GM23338 (cell line): ENCODE data around the gene ANO6. TPM values are rescaled to one million over a fixed set of nuclear protein-coding genes. Genes with fewer than 3 reads are reported as not detected.

Source experiments
- ATAC-seq: fragments of 200-7000 bp; cut with Tn5 transposase; 3 replicates; pipeline ENCODE4 v1.9.1; 2020
- DNase-seq: peaks from one replicate; pipeline ENCODE4 v3.0.0-alpha.2; 2015; ENCODE audit warnings: low spot score
- H2AFZ ChIP-seq: fragments of 200-600 bp; sonication (generic); 2 replicates; pipeline ENCODE4 v1.8.0; 2016; ENCODE audit warnings: antibody characterized with exemption, mild to moderate bottlenecking, moderate library complexity
- H3F3A ChIP-seq: fragments of 200-600 bp; sonication (generic); replicated peaks from 2 replicates; pipeline ENCODE4 v1.8.0; 2017; ENCODE audit warnings: antibody characterized with exemption, mixed run types, low read depth
- H3K27ac ChIP-seq: fragments of 200-600 bp; sonication (generic); 2 replicates; pipeline ENCODE4 v1.6.1; 2016; ENCODE audit warnings: low read depth
- H3K27me3 ChIP-seq: fragments of 200-600 bp; sonication (generic); 2 replicates; pipeline ENCODE4 v1.8.0; 2016; ENCODE audit warnings: mild to moderate bottlenecking, mixed run types, moderate library complexity; ENCODE audit not compliant: insufficient read depth
- H3K36me3 ChIP-seq: fragments of 200-600 bp; sonication (generic); 2 replicates; pipeline ENCODE4 v1.8.0; 2016; ENCODE audit warnings: mild to moderate bottlenecking; ENCODE audit not compliant: insufficient read depth
- H3K4me1 ChIP-seq: fragments of 200-600 bp; sonication (generic); 2 replicates; pipeline ENCODE4 v1.8.0; 2016; ENCODE audit warnings: mild to moderate bottlenecking, moderate library complexity; ENCODE audit not compliant: insufficient read depth
- H3K4me2 ChIP-seq: fragments of 200-600 bp; sonication (generic); 2 replicates; pipeline ENCODE4 v1.7.1; 2017; ENCODE audit warnings: mixed run types
- H3K4me3 ChIP-seq: fragments of 200-600 bp; sonication (generic); 2 replicates; pipeline ENCODE4 v1.6.1; 2016; ENCODE audit warnings: mixed run types
- H3K79me2 ChIP-seq: fragments of 200-600 bp; sonication (generic); replicated peaks from 2 replicates; pipeline ENCODE4 v1.8.0; 2017; ENCODE audit warnings: mild to moderate bottlenecking; ENCODE audit not compliant: insufficient read depth
- H3K9me2 ChIP-seq: fragments of 200-600 bp; sonication (generic); 2 replicates; pipeline ENCODE4 v1.8.0; 2017; ENCODE audit not compliant: insufficient read depth
- H4K20me1 ChIP-seq: fragments of 200-600 bp; sonication (generic); replicated peaks from 2 replicates; pipeline ENCODE4 v1.8.0; 2017; ENCODE audit warnings: mild to moderate bottlenecking; ENCODE audit not compliant: insufficient read depth
- H3K27ac Mint-ChIP-seq: 2 replicates; pipeline ENCODE4 v1.8.0; 2020; ENCODE audit warnings: inconsistent platforms, mild to moderate bottlenecking, moderate library complexity, mixed read lengths
- H3K27me3 Mint-ChIP-seq: 3 replicates; pipeline ENCODE4 v1.8.0; 2022; ENCODE audit warnings: low read depth, mild to moderate bottlenecking, moderate library complexity, mixed read lengths, inconsistent platforms; ENCODE audit not compliant: insufficient read depth, poor library complexity
- H3K36me3 Mint-ChIP-seq: 3 replicates; pipeline ENCODE4 v1.8.0; 2021; ENCODE audit warnings: low read depth, mild to moderate bottlenecking, inconsistent platforms, moderate library complexity, mixed read lengths
- H3K4me1 Mint-ChIP-seq: 3 replicates; pipeline ENCODE4 v1.8.0; 2020; ENCODE audit warnings: mild to moderate bottlenecking, inconsistent platforms, mixed read lengths
- H3K4me3 Mint-ChIP-seq: 3 replicates; pipeline ENCODE4 v1.8.0; 2021; ENCODE audit warnings: moderate library complexity, mild to moderate bottlenecking, inconsistent platforms, mixed read lengths
- H3K9me3 Mint-ChIP-seq: 3 replicates; pipeline ENCODE4 v1.8.0; 2020; ENCODE audit warnings: moderate library complexity, mild to moderate bottlenecking, inconsistent platforms, mixed read lengths
- CREB1 ChIP-seq: fragments of 250-450 bp; sonication (Bioruptor Pico); IDR thresholded peaks from 2 replicates; pipeline ENCODE4 v1.5.0; 2020; ENCODE audit warnings: low read depth, mild to moderate bottlenecking, moderate library complexity
- CTCF ChIP-seq, 2 experiments: fragments of 200-600 bp in 1 of 2; sonication (generic) in 1 of 2; conservative IDR thresholded peaks; 2 replicates each; pipeline versions ENCODE4 v1.5.1 to v1.6.1; 2016 to 2017; ENCODE audit warnings: antibody characterized with exemption in 2 of 2, low read depth in 2 of 2, mild to moderate bottlenecking in 2 of 2, moderate library complexity in 1 of 2
- ETS1 ChIP-seq: IDR thresholded peaks from 2 replicates; pipeline ENCODE4 v1.6.1; 2016; ENCODE audit warnings: antibody characterized with exemption
- EZH2 ChIP-seq: fragments of 200-600 bp; sonication (generic); IDR thresholded peaks from one replicate; pipeline ENCODE4 v1.8.0; 2017; ENCODE audit warnings: antibody characterized with exemption, mild to moderate bottlenecking, low read depth; ENCODE audit not compliant: unreplicated experiment
- EZH2phosphoT487 ChIP-seq: fragments of 200-600 bp; sonication (generic); IDR thresholded peaks from one replicate; pipeline ENCODE4 v1.8.1; 2018; ENCODE audit warnings: antibody characterized with exemption; ENCODE audit not compliant: unreplicated experiment
- JUNB ChIP-seq: IDR thresholded peaks from one replicate; pipeline ENCODE4 v1.6.1; 2016; ENCODE audit warnings: antibody characterized with exemption; ENCODE audit not compliant: unreplicated experiment
- NANOG ChIP-seq: IDR thresholded peaks from 2 replicates; pipeline ENCODE4 v1.6.1; 2016; ENCODE audit warnings: antibody characterized with exemption, borderline replicate concordance
- POLR2AphosphoS5 ChIP-seq: IDR thresholded peaks from 2 replicates; pipeline ENCODE4 v1.6.1; 2016; ENCODE audit warnings: antibody characterized with exemption, low read depth
- REST ChIP-seq: IDR thresholded peaks from one replicate; pipeline ENCODE4 v1.6.1; 2018; ENCODE audit warnings: antibody characterized with exemption; ENCODE audit not compliant: unreplicated experiment
- STAT1 ChIP-seq: IDR thresholded peaks from one replicate; pipeline ENCODE4 v1.6.1; 2016; ENCODE audit warnings: antibody characterized with exemption; ENCODE audit not compliant: unreplicated experiment
- ZNF114 ChIP-seq: fragments of 250-450 bp; sonication (Bioruptor Pico); IDR thresholded peaks from 2 replicates; pipeline ENCODE4 v1.5.0; 2020; ENCODE audit warnings: mild to moderate bottlenecking, moderate library complexity
- ZNF331 ChIP-seq: fragments of 250-450 bp; sonication (Bioruptor Pico); IDR thresholded peaks from 2 replicates; pipeline ENCODE4 v1.5.0; 2020; ENCODE audit warnings: low read depth, mild to moderate bottlenecking, moderate library complexity
- ZNF462 ChIP-seq: fragments of 250-450 bp; sonication (Bioruptor Pico); IDR thresholded peaks from 2 replicates; pipeline ENCODE4 v1.5.0; 2020; ENCODE audit warnings: mild to moderate bottlenecking, moderate library complexity
- polyA plus RNA-seq: library from polyadenylated mRNA; unstranded; fragments of >200 nt; fragmentation: Nextera tagmentation; extraction: Ambion mirVana; gene quantifications from 2 replicates; pipeline ENCODE4 v1.2.1, GENCODE V29; 2016
- total RNA-seq: library from RNA; depleted of rRNA; stranded (reverse); fragments of >200 nt; shearing (Covaris generic); gene quantifications from 2 replicates; pipeline ENCODE4 v1.2.3, GENCODE V29; 2014

The ANO6 gene
- total and polyA plus RNA-seq, 2 experiments from 2014 or later = 21.1 to 48.9 TPM

- TF ChIP-seq EZH2 = no peak
- TF ChIP-seq REST = no peak
- no peak for TF ChIP-seq ZNF462 (CRISPR knock-in tag)
- TF ChIP-seq EZH2phosphoT487 = no peak
- no peak for TF ChIP-seq POLR2AphosphoS5
- TF ChIP-seq NANOG = no peak
- TF ChIP-seq ZNF114 (CRISPR knock-in tag) = no peak
- no peak for TF ChIP-seq ZNF331 (CRISPR knock-in tag)
- no peak for TF ChIP-seq CTCF (conservative IDR thresholded peaks at IDR 0.05; ENCODE audit: low read depth in 2 of 2)
- TF ChIP-seq ETS1 = no peak
- TF ChIP-seq CREB1 (CRISPR knock-in tag) = no peak
- no peak for TF ChIP-seq STAT1
- TF ChIP-seq JUNB = no peak
- Histone ChIP-seq H3K27me3 (no peaks in the 10 kb centered on the region), H3K36me3 (peaks cover 8% of the 10 kb centered on the region; the same call in 1 of the 2 replicates), H4K20me1 (no peaks in the 10 kb centered on the region), H3K9me2 (no peaks in the 10 kb centered on the region), H3K27ac (no peak overlapping the region), H2AFZ (no peak overlapping the region), H3F3A (no peaks in the 10 kb centered on the region), H3K79me2 (no peaks in the 10 kb centered on the region), H3K4me2 (peak overlapping the region; percentile 30; the same call in 1 of the 2 replicates), H3K4me3 (no peak overlapping the region), H3K4me1 (peaks cover 13% of the 10 kb centered on the region)
- peak; percentile 23 for DNase-seq
- no peak for ATAC-seq
- peak overlapping the region; percentile 59 for H3K27ac Mint-ChIP-seq
- peaks cover 45% of the 10 kb centered on the region for H3K36me3 Mint-ChIP-seq
- H3K4me1 Mint-ChIP-seq = peaks cover 11% of the 10 kb centered on the region
- H3K27me3 Mint-ChIP-seq = peaks cover 5% of the 10 kb centered on the region
- peaks cover 11% of the 10 kb centered on the region; the same call in 2 of the 3 replicates for H3K9me3 Mint-ChIP-seq
- no peak overlapping the region for H3K4me3 Mint-ChIP-seq
Measured at GRCh38 chr12:45354399-45354798, 138.5 kb downstream of the ANO6 start.
